Common myeloid progenitor, CD34-positive (primary cell): ENCODE measurements around the gene NEDD4L. TPM values are rescaled to one million over a fixed set of nuclear protein-coding genes. Genes with fewer than 3 reads are reported as not detected.
A peak's percentile ranks its signal among the peaks of the same experiment; 100 is the strongest.
"Not testable (repeated sequence)": the region's sequence is repeated elsewhere in the genome, so short reads cannot be mapped to it uniquely, and the experiment has no call there.

ENCODE experiments used
- CTCF ChIA-PET: fragments of 350-600 bp; sonication (Branson Sonifier 250); formaldehyde crosslinking; loops from one replicate; lab custom pipeline; 2021; ENCODE audit warnings: antibody characterized with exemption; lab: Charles Lee
- POLR2A ChIA-PET: fragments of 350-600 bp; sonication (Branson Sonifier 250); formaldehyde crosslinking; loops from one replicate; lab custom pipeline; 2021; ENCODE audit warnings: antibody characterized with exemption; lab: Charles Lee
- DNase-seq, 3 donors: peaks; one replicate each; pipeline versions ENCODE4 v3.0.0 to v3.0.0-alpha.2; 2013
- H3K27ac ChIP-seq, 2 experiments: 1 replicate in 1 of 2; 2 replicates in 1 of 2; pipeline ENCODE4 v1.7.0; 2013; ENCODE audit warnings: inconsistent platforms in 2 of 2, low read length in 2 of 2, mild to moderate bottlenecking in 2 of 2, low read depth in 1 of 2, moderate library complexity in 1 of 2; ENCODE audit not compliant: severe bottlenecking in 2 of 2, insufficient read depth in 1 of 2, poor library complexity in 1 of 2
- H3K27me3 ChIP-seq, 5 experiments: replicated peaks in 2 of 5; 1 replicate in 3 of 5; 2 replicates in 2 of 5; pipeline versions ENCODE4 v1.6.1 to v1.7.0; 2013; ENCODE audit warnings: low read length in 4 of 5, mild to moderate bottlenecking in 2 of 5, moderate library complexity in 2 of 5, inconsistent platforms in 1 of 5; ENCODE audit not compliant: insufficient read depth in 5 of 5, control insufficient read depth in 4 of 5
- H3K36me3 ChIP-seq, 4 experiments: 1 replicate in 2 of 4; 2 replicates in 2 of 4; pipeline versions ENCODE4 v1.6.1 to v1.7.0; 2013; ENCODE audit warnings: low read length in 3 of 4, control low read depth in 1 of 4, mild to moderate bottlenecking in 1 of 4; ENCODE audit not compliant: control insufficient read depth in 4 of 4, insufficient read depth in 4 of 4
- H3K4me1 ChIP-seq, 4 experiments: 1 replicate in 3 of 4; 2 replicates in 1 of 4; pipeline versions ENCODE4 v1.6.1 to v1.7.1; 2013; ENCODE audit warnings: low read length in 3 of 4, mild to moderate bottlenecking in 3 of 4, control low read depth in 1 of 4, inconsistent platforms in 1 of 4, moderate library complexity in 1 of 4; ENCODE audit not compliant: control insufficient read depth in 4 of 4, insufficient read depth in 4 of 4; ENCODE audit errors: control extremely low read depth in 1 of 4
- H3K4me3 ChIP-seq, 7 experiments: 1 replicate in 4 of 7; 2 replicates in 3 of 7; pipeline versions ENCODE4 v1.5.1 to v1.7.0; 2013; ENCODE audit warnings: mild to moderate bottlenecking in 7 of 7, low read length in 6 of 7, moderate library complexity in 6 of 7, inconsistent platforms in 2 of 7, low read depth in 2 of 7, control low read depth in 1 of 7; ENCODE audit not compliant: insufficient read depth in 4 of 7, control insufficient read depth in 1 of 7; ENCODE audit errors: extremely low read depth in 1 of 7
- H3K9me3 ChIP-seq, 5 experiments: 1 replicate in 4 of 5; 2 replicates in 1 of 5; pipeline versions ENCODE4 v1.6.1 to v1.7.1; 2013; ENCODE audit warnings: low read length in 4 of 5, mild to moderate bottlenecking in 2 of 5, inconsistent platforms in 1 of 5, low read depth in 1 of 5, moderate library complexity in 1 of 5; ENCODE audit not compliant: control insufficient read depth in 4 of 5, insufficient read depth in 2 of 5; ENCODE audit errors: control extremely low read depth in 1 of 5
- WGBS: methylation state at CpG from one replicate; pipeline ENCODE4 v1.1.5; 2013; ENCODE audit not compliant: insufficient coverage; 5-methylcytosine and 5-hydroxymethylcytosine counted together
- polyA plus RNA-seq: library from polyadenylated mRNA; unstranded; fragments of 120-200 nt; gene quantifications from one replicate; pipeline ENCODE4 v1.2.1, GENCODE V29; 2013

The NEDD4L gene
- 16.2 TPM for polyA plus RNA-seq

DNA sequence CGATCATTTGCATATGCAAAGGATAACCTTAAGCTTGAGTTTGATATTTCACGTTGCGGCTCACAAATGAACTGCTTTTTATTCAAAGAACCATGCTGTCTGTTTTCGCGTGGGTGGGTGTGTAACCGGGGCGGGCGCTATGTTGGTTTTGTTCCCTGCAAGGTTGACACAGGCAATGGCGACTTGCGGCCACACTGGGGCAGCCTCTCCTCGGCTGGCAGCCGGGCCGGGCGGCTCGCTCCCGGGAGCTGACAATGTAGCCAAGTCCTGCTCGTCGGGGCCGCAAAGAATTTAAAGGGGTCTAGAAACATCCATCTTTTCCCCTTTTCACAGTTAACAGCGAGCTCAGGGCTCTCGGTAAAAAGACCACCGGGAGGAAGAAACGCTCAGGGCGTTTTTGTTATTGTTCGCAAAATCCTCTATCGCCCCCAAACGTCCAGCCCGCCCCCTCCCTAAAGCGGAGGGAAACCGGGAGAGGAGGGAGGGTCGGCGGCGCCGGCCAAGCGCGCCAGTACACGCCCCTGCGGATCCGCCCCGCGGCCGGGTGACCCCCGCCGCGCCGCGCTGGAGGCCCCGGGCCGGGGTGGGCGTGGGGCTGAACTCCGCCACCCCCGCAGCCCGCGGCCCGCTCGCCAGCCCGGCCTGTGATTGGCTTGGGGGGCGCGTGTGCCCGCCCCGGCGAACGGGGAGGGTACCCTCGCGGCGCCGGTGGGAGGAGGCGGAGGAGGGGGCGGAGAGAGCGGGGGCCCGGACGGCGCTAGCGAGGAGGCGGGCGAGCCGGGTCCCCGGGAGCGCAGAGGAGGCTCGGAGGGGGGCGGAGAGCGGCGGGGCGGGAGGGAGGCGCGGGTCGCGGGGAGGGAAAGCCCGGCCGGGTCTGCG is at the start of gene NEDD4L:
Gene NEDD4L, plus strand, starts transcription at position 736 of the 879 bp plus-strand sequence. CDS start 435 bp downstream, outside the sequence.
- 0% methylated on average over 55 of the region's 91 CpGs for WGBS
- no peaks in the 10 kb centered on the region for H3K36me3 ChIP-seq
- H3K27ac ChIP-seq = peak within 1 kb of the TSS in 1 of 2 experiments; percentile 74
- H3K4me1 ChIP-seq = peaks cover 2 to 25% (median 21%) of the 10 kb centered on the region in 4 experiments
- POLR2A ChIA-PET = interaction anchor here (1.2 to 1.5 kb wide), 2 partner anchors 74 to 78 kb away, joined by 3 read pairs; no protein-coding TSS in a partner anchor
- H3K27me3 ChIP-seq = no peaks in the 10 kb centered on the region
- CTCF ChIA-PET = interaction anchor here (0.6 to 4.1 kb wide), 23 partner anchors 9 to 162 kb away, joined by 3 to 27 read pairs (median 4); no protein-coding TSS in a partner anchor
- peak within 1 kb of the TSS; percentile 70 to 96 (median 85) for H3K4me3 ChIP-seq
- no peaks in the 10 kb centered on the region for H3K9me3 ChIP-seq
- peak; percentile 88 to 94 (median 93) for DNase-seq

GRCh38 chr18:57995331-57995730 is 48.7 kb upstream of the NEDD4L start:
- H3K27ac ChIP-seq = no peak overlapping the region
- ChIA-PET CTCF (no interaction called here), POLR2A (no interaction called here)

GRCh38 chr18:57996894-57997293 is 47.1 kb upstream of the NEDD4L start:
- H3K4me1 ChIP-seq, H3K27me3 ChIP-seq, H3K27ac ChIP-seq, DNase-seq, H3K9me3 ChIP-seq, H3K36me3 ChIP-seq, POLR2A ChIA-PET, H3K4me3 ChIP-seq: not testable (repeated sequence)
- 94% methylated on average over 3 of the region's 3 CpGs for WGBS
- CTCF ChIA-PET = interaction anchor here (1.5 kb wide), 1 partner anchor 48 kb away, joined by 3 read pairs; no protein-coding TSS in a partner anchor

More at GRCh38 chr18:57995331-57995730, 48.7 kb upstream of the NEDD4L start:
- Histone ChIP-seq H3K36me3 (no peaks in the 10 kb centered on the region), H3K4me1 (no peaks in the 10 kb centered on the region), H3K4me3 (no peak overlapping the region), H3K27me3 (no peaks in the 10 kb centered on the region), H3K9me3 (peaks cover 0 to 2% (median 0%) of the 10 kb centered on the region in 5 experiments)
- DNase-seq = no peak
- WGBS = no CpG with 5 or more reads among the region's 1 CpG

DNA sequence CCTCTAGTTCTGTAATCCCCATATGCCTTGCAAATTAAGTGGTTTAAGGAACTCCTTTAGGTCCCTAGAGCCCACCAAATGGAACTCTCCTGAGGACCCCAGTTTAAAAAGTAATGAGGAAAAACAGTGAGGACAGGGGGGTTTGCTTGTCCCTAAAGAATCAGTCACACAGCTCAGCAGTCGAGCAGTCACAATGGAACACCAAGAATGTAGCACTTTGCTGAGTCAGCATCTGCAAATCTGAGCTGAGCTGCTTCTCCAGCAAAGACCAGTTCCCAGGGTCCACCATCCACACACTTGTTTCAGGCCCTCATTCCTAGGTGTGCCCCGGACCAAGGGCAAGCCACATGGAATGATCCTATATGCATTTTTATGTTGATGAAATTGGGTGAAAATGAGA is 46.2 kb upstream of the NEDD4L start:
- Histone ChIP-seq H3K36me3 (no peaks in the 10 kb centered on the region), H3K27ac (no peak overlapping the region), H3K27me3 (no peaks in the 10 kb centered on the region), H3K4me3 (no peak overlapping the region), H3K4me1 (no peaks in the 10 kb centered on the region), H3K9me3 (peaks cover 0 to 2% (median 0%) of the 10 kb centered on the region in 5 experiments)
- ChIA-PET CTCF (interaction anchor here (1.1 to 1.5 kb wide), 2 partner anchors 45 to 47 kb away, joined by 3 read pairs; no protein-coding TSS in a partner anchor), POLR2A (no interaction called here)
- no peak for DNase-seq
- WGBS = 91% methylated on average over 1 of the region's 2 CpGs

- Histone ChIP-seq H3K9me3 (peaks cover 0 to 2% (median 0%) of the 10 kb centered on the region in 5 experiments), H3K27me3 (no peaks in the 10 kb centered on the region), H3K36me3 (no peaks in the 10 kb centered on the region), H3K4me1 (no peaks in the 10 kb centered on the region), H3K27ac (no peak overlapping the region), H3K4me3 (no peak overlapping the region)
- no CpG with 5 or more reads among the region's 1 CpG for WGBS
- POLR2A ChIA-PET = no interaction called here
- no peak for DNase-seq
- CTCF ChIA-PET = interaction anchor here (1.1 kb wide), 1 partner anchor 44 kb away, joined by 3 read pairs; no protein-coding TSS in a partner anchor
Observed at GRCh38 chr18:57998461-57998860, 45.6 kb upstream of the NEDD4L start.

GRCh38 chr18:58004317-58004716 is 39.7 kb upstream of the NEDD4L start:
- no peaks in the 10 kb centered on the region for H3K36me3 ChIP-seq
- POLR2A ChIA-PET = no interaction called here
- no CpG with 5 or more reads among the region's 3 CpGs for WGBS
- H3K27me3 ChIP-seq = peaks cover 0 to 4% (median 0%) of the 10 kb centered on the region in 5 experiments
- H3K4me1 ChIP-seq = no peaks in the 10 kb centered on the region
- H3K4me3 ChIP-seq = no peak overlapping the region
- DNase-seq = no peak
- peaks cover 0 to 1% (median 0%) of the 10 kb centered on the region in 5 experiments for H3K9me3 ChIP-seq
- no peak overlapping the region for H3K27ac ChIP-seq
- CTCF ChIA-PET = interaction anchor here (1.5 kb wide), 1 partner anchor 22 kb away, joined by 3 read pairs; no protein-coding TSS in a partner anchor
